ENCODE results near the gene DGLUCY.

The DGLUCY gene

DNA sequence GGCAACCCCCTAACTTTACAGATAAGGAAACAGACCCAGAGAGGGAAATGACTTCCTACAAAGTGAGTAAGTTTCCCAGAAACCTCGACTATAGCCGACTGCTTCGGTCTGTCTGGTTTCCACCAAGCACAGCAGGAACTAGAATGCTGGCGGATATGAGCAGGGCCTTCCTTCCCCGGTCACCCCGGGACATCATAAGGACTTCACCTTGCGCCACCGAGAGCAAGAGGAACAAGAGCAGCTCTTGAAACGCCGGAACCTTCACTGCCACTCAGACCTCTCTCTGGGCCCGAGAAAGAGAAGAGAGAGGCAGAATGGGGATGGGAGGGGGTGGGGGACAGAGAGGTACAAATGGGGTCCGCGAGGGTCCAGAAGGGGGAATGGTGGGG, 160.0 kb downstream of the DGLUCY start:
- peaks cover 4% of the 10 kb centered on the region; the same call in 1 of the 2 replicates for H3K36me3 ChIP-seq (ENCODE audit: insufficient read depth, low read length)
- H3K9ac ChIP-seq (ENCODE audit: low read depth, low read length), result no peak overlapping the region
- no peaks in the 10 kb centered on the region for H3K9me3 ChIP-seq (ENCODE audit: control insufficient read depth, insufficient read depth, low read length)
- no peaks in the 10 kb centered on the region for H3K4me1 ChIP-seq (ENCODE audit: insufficient read depth, low read length)

DNA sequence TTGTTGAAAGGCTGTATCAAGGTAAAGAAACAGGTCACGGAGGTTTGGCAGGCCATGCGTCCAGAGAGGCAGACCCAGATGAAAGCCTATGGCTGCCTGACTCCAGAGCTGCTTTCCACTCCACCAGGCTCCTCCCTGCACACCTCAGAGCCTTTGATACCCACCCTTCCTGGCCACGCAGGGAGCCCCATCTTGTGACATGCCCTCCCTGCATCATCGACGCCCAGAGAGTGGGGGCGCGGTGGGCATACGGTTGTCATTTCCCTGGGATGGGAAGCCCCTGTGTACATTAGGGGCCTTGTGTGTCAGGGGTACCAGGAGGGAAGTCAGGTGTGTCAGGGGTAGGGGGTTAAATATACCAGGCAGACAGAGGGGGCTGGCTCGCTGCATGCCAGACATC, 160.9 kb downstream of the DGLUCY start:
- Histone ChIP-seq H3K9me3 (ENCODE audit: control insufficient read depth, insufficient read depth, low read length) (no peaks in the 10 kb centered on the region), H3K36me3 (ENCODE audit: insufficient read depth, low read length) (peaks cover 4% of the 10 kb centered on the region; the same call in 1 of the 2 replicates), H3K4me1 (ENCODE audit: insufficient read depth, low read length) (no peaks in the 10 kb centered on the region), H3K9ac (ENCODE audit: low read depth, low read length) (no peak overlapping the region)

Measured in ES-I3 (cell line).